GM12878 (cell line): ENCODE results near the gene MPEG1. TPM values are rescaled to one million over a fixed set of nuclear protein-coding genes. Genes with fewer than 3 reads are reported as not detected.

Source experiments
- BCLAF1 ChIP-seq: fragments of 450-650 bp; IDR thresholded peaks from 2 replicates; pipeline ENCODE4 v1.6.1; 2017; ENCODE audit warnings: antibody characterized with exemption, mild to moderate bottlenecking, moderate library complexity
- CREB1 ChIP-seq: IDR thresholded peaks from 2 replicates; pipeline ENCODE4 v1.6.1; 2012; ENCODE audit warnings: low read depth, mild to moderate bottlenecking, inconsistent platforms
- E2F8 ChIP-seq: fragments of 450-650 bp; IDR thresholded peaks from 2 replicates; pipeline ENCODE4 v1.6.1; 2018; ENCODE audit warnings: mild to moderate bottlenecking, low read depth, moderate library complexity; ENCODE audit not compliant: partially characterized antibody
- EGR1 ChIP-seq, 2 experiments: IDR thresholded peaks; 1 replicate in 1 of 2; 2 replicates in 1 of 2; pipeline ENCODE4 v1.6.1; 2011 to 2012; ENCODE audit warnings: low read depth in 2 of 2, low read length in 2 of 2, borderline replicate concordance in 1 of 2, mild to moderate bottlenecking in 1 of 2, moderate library complexity in 1 of 2
- JUND ChIP-seq: IDR thresholded peaks from 2 replicates; pipeline ENCODE4 v1.6.1; 2012; ENCODE audit warnings: low read depth, mild to moderate bottlenecking, low read length, improper control_type of control experiment, moderate library complexity
- MYB ChIP-seq: fragments of 150-350 bp; IDR thresholded peaks from 2 replicates; pipeline ENCODE4 v1.6.1; 2014; ENCODE audit warnings: mild to moderate bottlenecking, low read depth, low read length, borderline replicate concordance
- NFXL1 ChIP-seq: fragments of 450-650 bp; IDR thresholded peaks from 2 replicates; pipeline ENCODE4 v1.6.1; 2017; ENCODE audit warnings: antibody characterized with exemption, mild to moderate bottlenecking, borderline replicate concordance
- PRDM15 ChIP-seq: fragments of 450-650 bp; formaldehyde crosslinking; IDR thresholded peaks from 2 replicates; pipeline ENCODE4 v1.4.0; 2020; ENCODE audit warnings: mild to moderate bottlenecking, moderate library complexity
- REST ChIP-seq: IDR thresholded peaks from 2 replicates; pipeline ENCODE4 v1.6.1; 2012; ENCODE audit warnings: mild to moderate bottlenecking, low read depth, low read length
- ZSCAN29 ChIP-seq: fragments of 450-650 bp; IDR thresholded peaks from 2 replicates; pipeline ENCODE4 v1.6.1; 2017; ENCODE audit warnings: mild to moderate bottlenecking, moderate library complexity
- polyA plus RNA-seq, 11 experiments: library from polyadenylated mRNA; depleted of rRNA in 4 of 11; unstranded in 6 of 11; stranded (reverse) in 5 of 11; fragments of >200 nt; fragmentation: Nextera tagmentation in 4 of 11; fragmentation: Illumina TruSeq in 1 of 11; extraction: Ambion mirVana in 4 of 11; extraction: Trizol in 1 of 11; gene quantifications; 1 replicate in 1 of 11; 2 replicates in 10 of 11; pipeline versions ENCODE4 v1.2.1 to v1.2.3, GENCODE V29; 2011 to 2016; ENCODE audit warnings: inconsistent platforms in 2 of 11, missing spikeins in 2 of 11, low read depth in 1 of 11
- total RNA-seq, 4 experiments: library from RNA; depleted of rRNA in 3 of 4; stranded (reverse); fragments of >200 nt in 3 of 4; fragmentation: Illumina TruSeq in 1 of 4; extraction: Trizol in 1 of 4; gene quantifications; 2 replicates each; pipeline versions ENCODE4 v1.2.1 to v1.2.3, GENCODE V29; 2013 to 2021

The MPEG1 gene
- total and polyA plus RNA-seq, 10 of the 15 experiments (the other 5 are each of a cell fraction or from before 2014, with no cell fraction given) = 1.3 to 15.6 (median 11.7) TPM; not detected in 1

GRCh38 chr11:59199546-59200422, 12.9 kb downstream of the MPEG1 start (continued):
- TF ChIP-seq BCLAF1 (no peak), CREB1 (no peak; the same call in 1 of the 2 replicates), JUND (0 out of 2 replicates have a peak, but pooled peaks have one; percentile 42), REST (no peak), EGR1 (IDR thresholded peaks at IDR 0.05; ENCODE audit: borderline replicate concordance in 1 of 2, low read depth in 2 of 2, low read length in 2 of 2) (no peak), E2F8 (no peak), NFXL1 (no peak), ZSCAN29 (0 out of 2 replicates have a peak, but pooled peaks have one; percentile 57), PRDM15 (CRISPR knock-in tag) (no peak), MYB (0 out of 2 replicates have a peak, but pooled peaks have one; percentile 44)
